ENCODE results near the gene TSPAN5.

Gene TSPAN5

DNA sequence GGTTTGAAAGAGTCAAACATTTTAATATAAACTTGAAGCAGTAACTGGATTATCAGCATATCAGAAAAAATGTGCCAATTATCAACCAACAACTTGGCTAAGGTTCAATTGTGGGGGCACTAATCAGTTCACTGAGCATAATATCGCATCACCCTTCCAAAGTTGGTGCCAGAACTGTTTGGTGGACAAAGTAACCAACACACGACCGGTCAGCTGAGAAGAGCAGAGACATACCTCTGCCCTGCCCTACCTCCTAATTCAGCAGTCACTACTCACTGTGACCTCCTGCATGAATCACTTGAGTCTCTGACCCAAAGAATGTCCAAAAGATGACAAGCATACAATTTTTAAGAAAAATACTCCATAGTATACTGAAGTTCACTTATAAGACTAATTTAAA is 53.2 kb downstream of the TSPAN5 start:
- TF ChIP-seq CTCF (IDR thresholded peaks at IDR 0.05; ENCODE audit: borderline replicate concordance, control extremely low read depth, extremely low read depth, insufficient read depth, missing control alignments): no peak
- in situ Hi-C loops (cut with MboI; ENCODE audit: low sequenced_read_pairs, unreplicated experiment): no loop called here
- DNase-seq (ENCODE audit: low spot score): no peak

- in situ Hi-C loops (cut with MboI; ENCODE audit: low sequenced_read_pairs, unreplicated experiment): no loop called here
- no peak for TF ChIP-seq CTCF (IDR thresholded peaks at IDR 0.05; ENCODE audit: borderline replicate concordance, control extremely low read depth, extremely low read depth, insufficient read depth, missing control alignments)
- DNase-seq (ENCODE audit: low spot score): no peak
These were observed 53.7 kb downstream of the TSPAN5 start for GRCh38 chr4:98604723-98605122.

DNA sequence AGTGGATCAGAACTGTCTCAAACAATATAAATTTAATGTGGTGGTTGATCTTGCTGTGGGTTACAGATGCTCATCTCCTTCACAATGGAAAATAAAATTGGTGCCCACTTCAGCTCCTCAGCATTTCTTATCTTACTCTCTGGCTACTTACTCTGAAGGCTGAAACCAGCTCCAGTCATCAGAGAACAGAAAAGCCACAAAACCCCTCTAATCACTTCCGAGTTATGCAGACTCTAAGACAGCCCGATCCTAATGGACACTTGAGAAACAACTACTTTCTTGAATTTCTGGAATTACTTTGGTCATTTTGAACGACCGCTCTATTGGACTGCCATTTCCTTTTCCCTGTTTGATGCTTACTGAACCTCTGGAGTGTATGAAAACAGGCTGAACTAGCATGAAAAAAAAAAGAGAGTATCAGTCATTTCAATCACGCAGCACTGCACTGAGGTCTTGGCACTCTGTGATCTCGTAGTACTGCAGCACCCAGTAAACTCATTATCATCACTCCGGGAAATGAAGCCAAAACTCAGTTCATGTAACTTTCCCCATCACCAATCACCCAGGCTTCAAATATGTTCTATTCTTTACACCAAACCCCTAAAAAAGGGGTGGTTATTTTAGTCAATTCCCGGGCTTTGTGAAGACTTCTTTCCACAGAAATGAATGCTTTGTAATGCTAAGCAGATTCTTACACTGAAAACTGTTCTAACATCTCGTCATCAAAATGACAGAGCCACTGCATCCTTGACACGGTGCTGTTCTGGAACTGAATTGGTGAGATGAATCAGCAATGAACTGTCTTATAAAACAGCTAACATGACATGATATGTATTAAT is 54.5 kb downstream of the TSPAN5 start:
- DNase-seq (ENCODE audit: low spot score): no peak
- in situ Hi-C loops (cut with MboI; ENCODE audit: low sequenced_read_pairs, unreplicated experiment): no loop called here
- no peak for TF ChIP-seq CTCF (IDR thresholded peaks at IDR 0.05; ENCODE audit: borderline replicate concordance, control extremely low read depth, extremely low read depth, insufficient read depth, missing control alignments)

GRCh38 chr4:98602270-98602669 is 56.1 kb downstream of the TSPAN5 start:
- TF ChIP-seq CTCF (IDR thresholded peaks at IDR 0.05; ENCODE audit: borderline replicate concordance, control extremely low read depth, extremely low read depth, insufficient read depth, missing control alignments): no peak
- no peak for DNase-seq (ENCODE audit: low spot score)
- in situ Hi-C loops (cut with MboI; ENCODE audit: low sequenced_read_pairs, unreplicated experiment): no loop called here

DNA sequence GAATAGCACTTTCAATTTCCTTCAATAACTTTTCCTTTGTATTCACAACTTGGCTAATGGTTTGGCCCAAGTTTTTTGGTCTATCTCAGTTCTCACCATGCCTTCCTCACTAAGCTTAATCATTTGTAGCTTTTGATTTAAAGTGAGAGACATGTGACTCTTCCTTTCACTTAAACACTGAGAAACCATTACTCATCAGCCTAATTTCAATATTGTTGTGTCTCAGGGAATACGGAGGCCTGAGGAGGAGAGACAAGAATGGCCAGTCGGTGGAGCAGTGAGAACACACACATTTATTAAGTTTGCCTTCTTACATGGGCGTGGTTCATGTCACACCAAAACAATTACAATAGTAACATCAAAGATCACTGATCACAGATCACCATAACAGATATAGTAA is 56.7 kb downstream of the TSPAN5 start:
- no peak for DNase-seq (ENCODE audit: low spot score)
- in situ Hi-C loops (cut with MboI; ENCODE audit: low sequenced_read_pairs, unreplicated experiment): no loop called here
- TF ChIP-seq CTCF (IDR thresholded peaks at IDR 0.05; ENCODE audit: borderline replicate concordance, control extremely low read depth, extremely low read depth, insufficient read depth, missing control alignments): no peak

DNA sequence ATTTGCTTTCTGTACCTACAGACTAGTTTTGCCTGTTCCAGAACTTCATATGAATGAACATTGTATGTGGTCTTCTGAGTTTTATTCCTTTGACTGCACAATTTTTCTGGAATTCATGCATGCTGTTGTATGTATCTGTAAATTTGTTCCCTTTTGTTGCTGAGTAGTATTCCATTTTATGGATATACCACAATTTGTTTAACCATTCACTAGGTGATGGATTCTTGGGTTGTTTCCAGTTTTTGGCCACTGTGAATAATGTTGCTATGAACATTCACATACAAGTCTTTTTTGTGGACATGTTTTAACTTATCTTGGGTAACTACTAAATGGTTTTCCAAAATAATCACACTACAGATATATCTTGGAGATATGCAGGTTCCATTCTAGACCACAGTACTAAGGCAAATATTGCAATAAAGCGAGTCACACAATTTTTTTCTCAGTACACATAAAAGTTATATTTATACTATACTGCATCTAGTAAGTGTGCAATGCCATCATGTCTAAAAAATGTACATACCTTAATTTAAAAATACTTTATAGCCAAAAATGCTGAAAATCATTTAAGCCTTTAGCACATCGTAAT is 58.7 kb downstream of the TSPAN5 start:
- no peak for TF ChIP-seq CTCF (IDR thresholded peaks at IDR 0.05; ENCODE audit: borderline replicate concordance, control extremely low read depth, extremely low read depth, insufficient read depth, missing control alignments)
- in situ Hi-C loops (cut with MboI; ENCODE audit: low sequenced_read_pairs, unreplicated experiment): no loop called here
- DNase-seq (ENCODE audit: low spot score): no peak
